HL-60 (cell line): ENCODE data around the gene DHDDS.

Source experiments
- CTCF ChIP-seq: IDR thresholded peaks from one replicate; pipeline ENCODE4 v1.5.1; 2011; ENCODE audit warnings: low read length, control low read depth, inconsistent platforms; ENCODE audit not compliant: insufficient read depth
- GABPA ChIP-seq: IDR thresholded peaks from 2 replicates; pipeline ENCODE4 v1.6.1; 2012; ENCODE audit warnings: low read depth
- POLR2AphosphoS5 ChIP-seq: IDR thresholded peaks from 2 replicates; pipeline ENCODE4 v1.6.1; 2012; ENCODE audit warnings: low read depth
- SPI1 ChIP-seq: IDR thresholded peaks from 2 replicates; pipeline ENCODE4 v1.6.1; 2012; ENCODE audit warnings: low read depth, mild to moderate bottlenecking, borderline replicate concordance
- TF ChIP-seq, protein P1 (sequence below): IDR thresholded peaks from 2 replicates; pipeline ENCODE4 v1.6.1; 2012; ENCODE audit warnings: low read depth; ENCODE audit not compliant: insufficient replicate concordance

DNA sequence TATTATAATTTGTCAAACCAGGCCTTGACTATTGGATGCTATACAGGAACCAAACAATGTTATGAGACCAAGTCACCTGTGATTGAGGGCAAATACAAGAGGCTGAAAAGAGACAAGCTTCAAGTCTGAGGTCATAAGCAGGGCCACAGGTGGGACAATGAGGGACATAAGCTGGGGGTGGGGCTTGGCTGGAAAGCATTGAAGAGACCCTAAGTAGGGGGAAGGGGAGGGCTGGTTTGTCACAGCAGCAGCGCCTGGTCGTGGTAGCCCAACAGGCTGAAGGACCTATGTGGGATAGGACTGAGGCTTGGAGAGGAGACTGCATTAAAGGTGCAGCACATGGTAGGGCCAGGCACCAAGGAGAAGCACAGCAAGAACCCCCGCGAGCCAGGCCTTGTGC lies 58.0 kb downstream of the DHDDS start:
- no peak for TF ChIP-seq CTCF
- TF ChIP-seq POLR2AphosphoS5 = no peak
- TF ChIP-seq, protein P1, sequence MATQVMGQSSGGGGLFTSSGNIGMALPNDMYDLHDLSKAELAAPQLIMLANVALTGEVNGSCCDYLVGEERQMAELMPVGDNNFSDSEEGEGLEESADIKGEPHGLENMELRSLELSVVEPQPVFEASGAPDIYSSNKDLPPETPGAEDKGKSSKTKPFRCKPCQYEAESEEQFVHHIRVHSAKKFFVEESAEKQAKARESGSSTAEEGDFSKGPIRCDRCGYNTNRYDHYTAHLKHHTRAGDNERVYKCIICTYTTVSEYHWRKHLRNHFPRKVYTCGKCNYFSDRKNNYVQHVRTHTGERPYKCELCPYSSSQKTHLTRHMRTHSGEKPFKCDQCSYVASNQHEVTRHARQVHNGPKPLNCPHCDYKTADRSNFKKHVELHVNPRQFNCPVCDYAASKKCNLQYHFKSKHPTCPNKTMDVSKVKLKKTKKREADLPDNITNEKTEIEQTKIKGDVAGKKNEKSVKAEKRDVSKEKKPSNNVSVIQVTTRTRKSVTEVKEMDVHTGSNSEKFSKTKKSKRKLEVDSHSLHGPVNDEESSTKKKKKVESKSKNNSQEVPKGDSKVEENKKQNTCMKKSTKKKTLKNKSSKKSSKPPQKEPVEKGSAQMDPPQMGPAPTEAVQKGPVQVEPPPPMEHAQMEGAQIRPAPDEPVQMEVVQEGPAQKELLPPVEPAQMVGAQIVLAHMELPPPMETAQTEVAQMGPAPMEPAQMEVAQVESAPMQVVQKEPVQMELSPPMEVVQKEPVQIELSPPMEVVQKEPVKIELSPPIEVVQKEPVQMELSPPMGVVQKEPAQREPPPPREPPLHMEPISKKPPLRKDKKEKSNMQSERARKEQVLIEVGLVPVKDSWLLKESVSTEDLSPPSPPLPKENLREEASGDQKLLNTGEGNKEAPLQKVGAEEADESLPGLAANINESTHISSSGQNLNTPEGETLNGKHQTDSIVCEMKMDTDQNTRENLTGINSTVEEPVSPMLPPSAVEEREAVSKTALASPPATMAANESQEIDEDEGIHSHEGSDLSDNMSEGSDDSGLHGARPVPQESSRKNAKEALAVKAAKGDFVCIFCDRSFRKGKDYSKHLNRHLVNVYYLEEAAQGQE = no peak
- TF ChIP-seq SPI1 = no peak
- TF ChIP-seq GABPA = no peak
